Right lobe of liver (tissue), 4 donors: ENCODE measurements around the gene DGKZ.

Source experiments
- POLR2A ChIP-seq: fragments of 450-650 bp; IDR thresholded peaks from one replicate; pipeline ENCODE4 v1.6.1; 2017; ENCODE audit warnings: antibody characterized with exemption, mild to moderate bottlenecking
- TF ChIP-seq, protein P1 (sequence below), 4 donors: fragments of 200-600 bp in 3 of 4; fragments of 450-650 bp in 1 of 4; IDR thresholded peaks; one replicate each; pipeline versions ENCODE4 v1.5.1 to v1.8.0; 2016 to 2022; ENCODE audit warnings: antibody characterized with exemption in 4 of 4, mild to moderate bottlenecking in 2 of 4
- donor health status: DM: no; HTN: no; CAD: no.
- donor health status: DM: no; HTN: no; CAD: no.
- donor health status: DM: no; HTN: yes; CAD: no.

- TF ChIP-seq, protein P1, sequence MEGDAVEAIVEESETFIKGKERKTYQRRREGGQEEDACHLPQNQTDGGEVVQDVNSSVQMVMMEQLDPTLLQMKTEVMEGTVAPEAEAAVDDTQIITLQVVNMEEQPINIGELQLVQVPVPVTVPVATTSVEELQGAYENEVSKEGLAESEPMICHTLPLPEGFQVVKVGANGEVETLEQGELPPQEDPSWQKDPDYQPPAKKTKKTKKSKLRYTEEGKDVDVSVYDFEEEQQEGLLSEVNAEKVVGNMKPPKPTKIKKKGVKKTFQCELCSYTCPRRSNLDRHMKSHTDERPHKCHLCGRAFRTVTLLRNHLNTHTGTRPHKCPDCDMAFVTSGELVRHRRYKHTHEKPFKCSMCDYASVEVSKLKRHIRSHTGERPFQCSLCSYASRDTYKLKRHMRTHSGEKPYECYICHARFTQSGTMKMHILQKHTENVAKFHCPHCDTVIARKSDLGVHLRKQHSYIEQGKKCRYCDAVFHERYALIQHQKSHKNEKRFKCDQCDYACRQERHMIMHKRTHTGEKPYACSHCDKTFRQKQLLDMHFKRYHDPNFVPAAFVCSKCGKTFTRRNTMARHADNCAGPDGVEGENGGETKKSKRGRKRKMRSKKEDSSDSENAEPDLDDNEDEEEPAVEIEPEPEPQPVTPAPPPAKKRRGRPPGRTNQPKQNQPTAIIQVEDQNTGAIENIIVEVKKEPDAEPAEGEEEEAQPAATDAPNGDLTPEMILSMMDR (IDR thresholded peaks at IDR 0.05): no peak
- TF ChIP-seq POLR2A: no peak
These were observed 511 bp downstream of the DGKZ start for GRCh38 chr11:46347637-46348311.
